Dermis lymphatic vessel endothelial cell (primary cell): ENCODE results near the gene OPTC. TPM values are rescaled to one million over a fixed set of nuclear protein-coding genes. Genes with fewer than 3 reads are reported as not detected.

ENCODE experiments used
- total RNA-seq: library from RNA; depleted of rRNA; stranded (reverse); fragments of >200 nt; gene quantifications from 2 replicates; pipeline ENCODE4 v1.2.1, GENCODE V29; 2014

Gene OPTC, protein sequence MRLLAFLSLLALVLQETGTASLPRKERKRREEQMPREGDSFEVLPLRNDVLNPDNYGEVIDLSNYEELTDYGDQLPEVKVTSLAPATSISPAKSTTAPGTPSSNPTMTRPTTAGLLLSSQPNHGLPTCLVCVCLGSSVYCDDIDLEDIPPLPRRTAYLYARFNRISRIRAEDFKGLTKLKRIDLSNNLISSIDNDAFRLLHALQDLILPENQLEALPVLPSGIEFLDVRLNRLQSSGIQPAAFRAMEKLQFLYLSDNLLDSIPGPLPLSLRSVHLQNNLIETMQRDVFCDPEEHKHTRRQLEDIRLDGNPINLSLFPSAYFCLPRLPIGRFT
- not detected in 2 replicates for total RNA-seq

DNA sequence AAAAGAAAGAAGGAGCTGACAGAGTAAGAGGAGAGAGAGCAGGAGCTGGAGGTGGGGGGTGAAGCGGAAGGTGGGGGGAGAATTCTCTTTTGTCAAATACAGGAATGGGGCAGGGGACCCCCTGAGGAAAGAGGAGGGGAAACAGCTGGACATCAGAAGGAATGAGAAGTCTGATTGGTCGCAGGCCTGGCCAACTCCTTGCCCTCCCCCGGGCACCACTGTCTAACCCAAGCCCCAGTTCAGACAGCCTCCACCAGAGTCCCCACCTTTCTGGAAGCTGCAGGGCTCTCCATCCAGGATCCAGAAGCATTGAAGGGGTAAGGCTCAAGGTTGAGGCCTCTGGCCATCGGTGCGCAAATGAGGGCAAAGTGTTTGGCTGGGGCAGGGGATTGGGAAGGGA, at the start of gene OPTC:
OPTC (plus strand) TSS at position 253 of the 400 bp plus-strand sequence. CDS start 1,853 bp downstream, outside the sequence.

DNA sequence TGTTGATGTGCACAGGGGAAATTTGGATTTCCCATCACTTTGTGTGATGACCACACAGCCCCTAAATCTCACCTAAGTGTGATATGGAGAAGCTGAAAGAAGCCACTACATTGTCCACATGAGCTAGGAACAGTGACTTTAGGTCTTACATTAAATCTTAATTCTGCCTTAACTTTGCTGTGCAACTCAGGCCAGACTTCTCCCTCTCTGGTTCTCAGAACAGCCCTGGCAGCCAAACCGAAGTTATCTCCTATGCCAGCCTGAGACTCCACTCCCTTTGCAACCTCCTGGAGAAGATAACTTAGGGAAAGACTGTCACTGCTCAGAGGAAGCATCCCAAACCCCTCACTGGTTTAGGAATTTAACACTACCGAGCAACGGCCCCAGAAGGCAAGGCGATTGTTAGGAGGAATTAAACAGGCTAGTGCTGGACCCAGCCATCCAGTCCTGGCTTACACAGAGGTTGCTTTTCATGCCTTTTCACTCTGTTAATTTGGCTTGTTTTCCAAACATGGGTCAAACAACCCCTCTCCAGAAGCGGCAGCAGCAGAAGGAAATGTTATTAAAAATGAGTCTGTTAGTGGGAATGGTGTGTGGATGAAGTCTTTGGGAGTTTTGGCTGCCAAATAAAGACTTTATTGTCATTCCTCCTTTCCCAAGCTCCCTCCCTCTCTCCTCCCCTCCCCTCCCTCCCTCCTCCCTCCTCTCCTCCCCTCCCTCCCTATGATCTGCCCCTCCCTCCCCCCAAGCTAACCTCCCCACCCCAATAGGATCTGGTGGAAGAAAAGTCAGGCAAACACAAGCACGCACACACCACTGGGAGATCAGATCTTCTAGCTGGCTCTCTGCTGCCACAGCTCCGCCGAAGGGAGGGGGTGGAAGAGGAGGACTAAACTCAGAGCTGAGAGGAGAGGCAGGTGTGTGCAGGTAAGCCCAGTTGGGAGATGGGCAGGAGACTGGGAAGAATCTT, 18.7 kb upstream of the OPTC start, which contains the start of gene PRELP:
PRELP (plus strand) TSS at position 795 of the 970 bp plus-strand sequence. CDS start 7,379 bp downstream, outside the sequence.

Other genes with a start within 250 kb of the OPTC start
- 15.3 and 18.5 TPM in 2 replicates for gene BTG2, start 188.6 kb upstream of the OPTC start, total RNA-seq
- gene FMOD, start 143.0 kb upstream of the OPTC start, total RNA-seq = 4.5 and 13.9 TPM in 2 replicates
- under 0.01 TPM in 1 of 2 replicates, not detected in the other for gene PRELP, start 18.3 kb upstream of the OPTC start, total RNA-seq
- gene ATP2B4, start 132.7 kb downstream of the OPTC start, total RNA-seq = 38.8 and 64.3 TPM in 2 replicates